Gastrocnemius medialis (tissue), 4 donors: ENCODE results near the gene NAV2. TPM values are rescaled to one million over a fixed set of nuclear protein-coding genes. Genes with fewer than 3 reads are reported as not detected.
A peak's percentile ranks its signal among the peaks of the same experiment; 100 is the strongest.

Experiments
- ATAC-seq, 2 donors: fragments of 150-250 bp; one replicate each; pipeline ENCODE4 v1.9.1; 2016
- DNase-seq, 2 donors: peaks; one replicate each; pipeline ENCODE4 v3.0.0-alpha.2; 2019
- H3K27ac ChIP-seq, 4 donors: fragments of 200-600 bp; sonication (generic); 1 replicate in 1 of 4; 2 replicates in 3 of 4; pipeline ENCODE4 v1.5.1; 2016 to 2018; ENCODE audit warnings: mild to moderate bottlenecking in 2 of 4, moderate library complexity in 1 of 4
- H3K27me3 ChIP-seq, 3 donors: fragments of 200-600 bp; sonication (generic) in 2 of 3; 1 replicate in 1 of 3; 2 replicates in 2 of 3; pipeline versions ENCODE4 v1.5.1 to v1.6.0; 2016 to 2019; ENCODE audit warnings: mild to moderate bottlenecking in 1 of 3, moderate library complexity in 1 of 3
- H3K36me3 ChIP-seq, 2 donors: fragments of 200-600 bp; sonication (generic) in 1 of 2; one replicate each; pipeline ENCODE4 v1.5.1; 2017 to 2018
- H3K4me1 ChIP-seq, 2 donors: fragments of 200-600 bp; sonication (generic) in 1 of 2; one replicate each; pipeline ENCODE4 v1.5.1; 2016 to 2017; ENCODE audit warnings: mild to moderate bottlenecking in 2 of 2
- H3K4me3 ChIP-seq, 4 donors: fragments of 200-600 bp; sonication (generic) in 3 of 4; 1 replicate in 1 of 4; 2 replicates in 3 of 4; pipeline ENCODE4 v1.5.1; 2016 to 2019; ENCODE audit warnings: mild to moderate bottlenecking in 2 of 4
- H3K9me3 ChIP-seq, 3 donors: fragments of 200-600 bp; sonication (generic) in 2 of 3; 1 replicate in 1 of 3; 2 replicates in 2 of 3; pipeline ENCODE4 v1.5.1; 2016 to 2019
- CTCF ChIP-seq, 5 experiments: fragments of 450-650 bp in 3 of 5; fragments of 200-600 bp in 2 of 5; sonication (generic) in 2 of 5; IDR thresholded peaks in 4 of 5; conservative IDR thresholded peaks in 1 of 5; 1 replicate in 4 of 5; 2 replicates in 1 of 5; pipeline ENCODE4 v1.5.1; 2016 to 2019; ENCODE audit warnings: antibody characterized with exemption in 5 of 5, mild to moderate bottlenecking in 3 of 5, moderate library complexity in 3 of 5
- POLR2A ChIP-seq, 2 donors: fragments of 450-650 bp; IDR thresholded peaks; one replicate each; pipeline ENCODE4 v1.6.1; 2017; ENCODE audit warnings: antibody characterized with exemption in 2 of 2, mild to moderate bottlenecking in 2 of 2, moderate library complexity in 2 of 2
- in situ Hi-C, 4 donors: fragments of 200-750 bp; cut with MboI; loops; one replicate each; pipeline versions ENCODE4 v1.15.0 to v1.8.0; 2017; ENCODE audit warnings: low sequenced_read_pairs in 4 of 4
- intact Hi-C: fragments of 100-400 bp; cut with DNase I; formaldehyde crosslinking; loops from one replicate; pipeline ENCODE4 v1.15.1; 2023; ENCODE audit warnings: low total_unique reads
- total RNA-seq, 4 donors: library from RNA; depleted of rRNA; stranded (reverse); fragments of >200 nt; gene quantifications; one replicate each; pipeline versions ENCODE4 v1.1.0 to v1.2.3, GENCODE V29; 2016

NAV2 gene
- total RNA-seq, 4 donors from 2014 or later = 3.2 to 7.7 (median 5.5) TPM

- Histone ChIP-seq H3K4me3 (no peak overlapping the region), H3K27ac (no peak overlapping the region), H3K36me3 (no peaks in the 10 kb centered on the region), H3K27me3 (no peaks in the 10 kb centered on the region), H3K4me1 (peaks cover 42 to 46% of the 10 kb centered on the region in 2 donors), H3K9me3 (no peaks in the 10 kb centered on the region)
- ATAC-seq = no peak
- in situ Hi-C loops = no loop called here
- intact Hi-C loops = no loop called here
- TF ChIP-seq POLR2A (IDR thresholded peaks at IDR 0.05) (no peak), CTCF (IDR thresholded peaks at IDR 0.05 in 4 of 5, conservative IDR thresholded peaks at IDR 0.05 in 1 of 5) (no peak)
- no peak for DNase-seq
Observed at GRCh38 chr11:20053572-20053971, 340.9 kb downstream of the NAV2 start.

- Histone ChIP-seq H3K27ac (peak overlapping the region in 3 of 4 donors; percentile 77 to 87 (median 81)), H3K36me3 (no peaks in the 10 kb centered on the region), H3K4me3 (no peak overlapping the region), H3K9me3 (no peaks in the 10 kb centered on the region), H3K27me3 (no peaks in the 10 kb centered on the region), H3K4me1 (peaks cover 42 to 45% of the 10 kb centered on the region in 2 donors)
- DNase-seq (no peak), ATAC-seq (no peak)
- in situ Hi-C loops = no loop called here
- TF ChIP-seq CTCF (IDR thresholded peaks at IDR 0.05 in 4 of 5, conservative IDR thresholded peaks at IDR 0.05 in 1 of 5) (no peak), POLR2A (IDR thresholded peaks at IDR 0.05) (no peak)
- intact Hi-C loops = loop anchor here (2.0 kb wide), 1 partner anchor 60 kb away; no protein-coding TSS in a partner anchor
Observed at GRCh38 chr11:20054584-20054983, 341.9 kb downstream of the NAV2 start.

- DNase-seq (peak; percentile 31 to 54), ATAC-seq (peak; percentile 72 to 90)
- Histone ChIP-seq H3K4me1 (peaks cover 40 to 44% of the 10 kb centered on the region in 2 donors), H3K4me3 (no peak overlapping the region), H3K36me3 (no peaks in the 10 kb centered on the region), H3K9me3 (no peaks in the 10 kb centered on the region), H3K27ac (peak overlapping the region; percentile 67 to 87 (median 79)), H3K27me3 (no peaks in the 10 kb centered on the region)
- no peak for TF ChIP-seq CTCF (IDR thresholded peaks at IDR 0.05 in 4 of 5, conservative IDR thresholded peaks at IDR 0.05 in 1 of 5)
- TF ChIP-seq POLR2A (IDR thresholded peaks at IDR 0.05) = no peak
- in situ Hi-C loops (no loop called here), intact Hi-C loops (loop anchor here (2.0 to 5.0 kb wide), 3 partner anchors 43 to 103 kb away; no protein-coding TSS in a partner anchor)
Observed at GRCh38 chr11:20055312-20055711, 342.7 kb downstream of the NAV2 start.

GRCh38 chr11:20056109-20056949, 343.7 kb downstream of the NAV2 start:
- peak; percentile 58 for DNase-seq
- intact Hi-C loops (loop anchor here (5.0 kb wide), 2 partner anchors 44 to 104 kb away; no protein-coding TSS in a partner anchor), in situ Hi-C loops (no loop called here)
- Histone ChIP-seq H3K36me3 (no peaks in the 10 kb centered on the region), H3K27me3 (no peaks in the 10 kb centered on the region), H3K9me3 (no peaks in the 10 kb centered on the region), H3K27ac (peak overlapping the region; percentile 67 to 87 (median 79)), H3K4me3 (no peak overlapping the region), H3K4me1 (peaks cover 34 to 45% of the 10 kb centered on the region in 2 donors)
- no peak for TF ChIP-seq POLR2A (IDR thresholded peaks at IDR 0.05)
- no peak for TF ChIP-seq CTCF (IDR thresholded peaks at IDR 0.05 in 4 of 5, conservative IDR thresholded peaks at IDR 0.05 in 1 of 5)
- peak; percentile 54 to 74 for ATAC-seq
